Adrenal gland (tissue), 5 donors: Measurements from ENCODE around the gene FASN.

ENCODE experiments used
- POLR2A ChIP-seq, 2 donors: fragments of 450-650 bp; IDR thresholded peaks; one replicate each; pipeline ENCODE4 v1.6.1; 2017; ENCODE audit warnings: antibody characterized with exemption in 2 of 2, mild to moderate bottlenecking in 2 of 2, moderate library complexity in 1 of 2
- TF ChIP-seq, protein P1 (sequence below), 6 experiments: fragments of 450-650 bp in 4 of 6; fragments of 200-600 bp in 2 of 6; sonication (generic) in 1 of 6; IDR thresholded peaks; 1 replicate in 5 of 6; 2 replicates in 1 of 6; pipeline versions ENCODE4 v1.5.1 to v1.8.0; 2016 to 2021; ENCODE audit warnings: antibody characterized with exemption in 6 of 6, mild to moderate bottlenecking in 2 of 6, moderate library complexity in 1 of 6
- donor health status: DM: no; HTN: no; CAD: no.

DNA sequence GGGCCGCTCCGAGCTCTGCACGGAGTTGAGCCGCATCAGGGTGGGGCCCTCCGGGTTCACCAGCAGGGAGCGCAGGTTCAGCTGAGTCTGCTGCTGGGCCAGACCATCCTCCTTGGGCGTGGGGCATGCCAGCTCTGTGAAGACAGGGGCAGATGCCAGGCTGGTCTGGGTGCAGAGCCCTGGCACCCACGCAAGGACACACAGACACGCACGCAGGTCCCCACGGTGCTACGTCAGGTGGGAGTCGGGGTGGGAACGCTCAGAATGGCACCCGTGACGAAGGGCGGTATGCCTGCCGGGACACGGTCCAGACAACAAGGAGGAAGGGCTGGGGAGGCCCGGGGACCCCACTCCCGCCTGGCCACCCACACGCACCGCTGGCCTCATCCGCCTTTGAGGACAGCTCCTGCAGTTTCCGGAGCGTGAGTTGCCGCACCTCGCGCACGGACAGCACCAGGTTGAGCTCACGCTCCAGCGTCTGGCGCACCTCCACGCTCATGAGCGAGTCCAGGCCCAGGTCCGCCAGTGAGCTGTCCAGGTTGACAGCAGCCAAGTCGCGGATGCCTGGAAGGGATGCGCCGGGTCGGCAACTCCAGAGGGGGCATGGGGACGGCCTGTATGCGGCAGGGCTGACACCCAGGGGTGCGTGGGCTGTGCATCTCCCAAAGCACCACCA lies 17.1 kb downstream of the FASN start:
- TF ChIP-seq, protein P1, sequence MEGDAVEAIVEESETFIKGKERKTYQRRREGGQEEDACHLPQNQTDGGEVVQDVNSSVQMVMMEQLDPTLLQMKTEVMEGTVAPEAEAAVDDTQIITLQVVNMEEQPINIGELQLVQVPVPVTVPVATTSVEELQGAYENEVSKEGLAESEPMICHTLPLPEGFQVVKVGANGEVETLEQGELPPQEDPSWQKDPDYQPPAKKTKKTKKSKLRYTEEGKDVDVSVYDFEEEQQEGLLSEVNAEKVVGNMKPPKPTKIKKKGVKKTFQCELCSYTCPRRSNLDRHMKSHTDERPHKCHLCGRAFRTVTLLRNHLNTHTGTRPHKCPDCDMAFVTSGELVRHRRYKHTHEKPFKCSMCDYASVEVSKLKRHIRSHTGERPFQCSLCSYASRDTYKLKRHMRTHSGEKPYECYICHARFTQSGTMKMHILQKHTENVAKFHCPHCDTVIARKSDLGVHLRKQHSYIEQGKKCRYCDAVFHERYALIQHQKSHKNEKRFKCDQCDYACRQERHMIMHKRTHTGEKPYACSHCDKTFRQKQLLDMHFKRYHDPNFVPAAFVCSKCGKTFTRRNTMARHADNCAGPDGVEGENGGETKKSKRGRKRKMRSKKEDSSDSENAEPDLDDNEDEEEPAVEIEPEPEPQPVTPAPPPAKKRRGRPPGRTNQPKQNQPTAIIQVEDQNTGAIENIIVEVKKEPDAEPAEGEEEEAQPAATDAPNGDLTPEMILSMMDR (IDR thresholded peaks at IDR 0.05) = no peak
- TF ChIP-seq POLR2A (IDR thresholded peaks at IDR 0.05) = no peak
